DMS53 treated with DMSO at 0.1 percent for 48 hours (cell line): ENCODE data around the gene ZNF775.
A peak's percentile ranks its signal among the peaks of the same experiment; 100 is the strongest.
"Not testable (repeated sequence)": the region's sequence is repeated elsewhere in the genome, so short reads cannot be mapped to it uniquely, and the experiment has no call there.

ENCODE experiments used
- DNase-seq: peaks from one replicate; lab custom pipeline; 2025; ENCODE audit not compliant: unreplicated experiment; lab: John Stamatoyannopoulos, UW

ZNF775 gene

GRCh38 chr7:150380463-150380862, 1.3 kb downstream of the ZNF775 start:
- DNase-seq = no peak

DNA sequence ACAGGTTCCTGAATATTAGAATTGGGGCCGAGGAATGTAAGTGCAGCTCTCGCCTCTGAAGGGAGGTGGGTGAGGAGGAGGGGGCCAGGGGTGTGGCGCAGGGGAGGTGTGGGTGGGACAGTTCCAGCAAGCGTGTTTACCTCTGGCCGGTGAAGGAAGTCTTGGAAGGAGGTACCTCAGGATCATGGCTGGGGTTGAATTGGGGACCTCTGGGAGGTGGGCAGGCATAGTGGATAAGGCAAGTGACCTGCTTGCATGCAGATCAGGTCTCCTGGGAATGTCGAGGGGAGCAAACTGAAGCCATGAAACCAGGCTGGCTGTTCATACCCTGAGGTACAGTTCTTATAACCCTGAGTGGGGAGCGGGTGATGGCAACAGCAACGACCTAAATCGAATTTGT, 2.0 kb downstream of the ZNF775 start:
- DNase-seq = no peak

- DNase-seq = no peak
These were observed 2.6 kb downstream of the ZNF775 start for GRCh38 chr7:150381785-150382122.

GRCh38 chr7:150382123-150382843, 3.2 kb downstream of the ZNF775 start:
- peak; percentile 87 for DNase-seq

- peak; percentile 46 for DNase-seq
These were observed 3.7 kb downstream of the ZNF775 start for GRCh38 chr7:150382844-150383225.

GRCh38 chr7:150383710-150384397, 4.7 kb downstream of the ZNF775 start:
- DNase-seq = peak; percentile 92

- no peak for DNase-seq
These were observed 5.5 kb downstream of the ZNF775 start for GRCh38 chr7:150384406-150385301.

DNA sequence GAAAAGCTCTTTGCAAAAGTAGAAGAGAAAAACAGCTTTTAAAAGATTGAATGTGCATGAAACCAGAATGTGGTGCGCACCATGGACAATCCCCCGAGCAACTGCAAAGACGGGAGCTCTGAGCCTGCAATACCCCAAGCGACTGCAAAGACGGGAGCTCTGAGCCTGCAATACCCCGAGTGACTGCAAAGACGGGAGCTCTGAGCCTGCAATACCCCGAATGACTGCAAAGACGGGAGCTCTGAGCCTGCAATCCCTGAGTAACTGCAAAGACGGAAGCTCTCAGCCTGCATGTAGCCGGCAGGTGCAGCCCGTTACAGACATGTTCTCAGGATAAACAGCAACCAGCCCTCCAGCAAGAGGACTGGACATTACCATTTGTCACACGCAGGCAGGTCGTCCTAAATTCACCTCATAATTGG, 6.2 kb downstream of the ZNF775 start:
- no peak for DNase-seq

GRCh38 chr7:150385884-150386283, 6.8 kb downstream of the ZNF775 start:
- not testable (repeated sequence) for DNase-seq

- DNase-seq = no peak
These were observed 9.2 kb downstream of the ZNF775 start for GRCh38 chr7:150388306-150388705.

GRCh38 chr7:150388709-150389531, 9.8 kb downstream of the ZNF775 start:
- DNase-seq = no peak

DNA sequence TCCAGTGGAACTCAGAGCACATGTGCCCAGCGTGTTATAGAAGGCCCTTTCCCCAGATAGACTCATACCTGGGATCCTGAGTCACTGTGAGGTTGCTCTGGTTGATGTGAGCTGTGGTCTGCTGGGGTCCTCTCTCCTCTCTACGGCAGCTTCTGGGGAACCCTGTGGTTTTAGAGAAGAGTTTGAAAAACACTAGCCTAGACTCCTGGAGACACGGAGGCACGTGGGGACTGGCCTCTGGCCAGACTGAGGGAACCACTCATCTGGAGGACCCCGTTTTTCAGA, 10.3 kb downstream of the ZNF775 start:
- DNase-seq = no peak

DNA sequence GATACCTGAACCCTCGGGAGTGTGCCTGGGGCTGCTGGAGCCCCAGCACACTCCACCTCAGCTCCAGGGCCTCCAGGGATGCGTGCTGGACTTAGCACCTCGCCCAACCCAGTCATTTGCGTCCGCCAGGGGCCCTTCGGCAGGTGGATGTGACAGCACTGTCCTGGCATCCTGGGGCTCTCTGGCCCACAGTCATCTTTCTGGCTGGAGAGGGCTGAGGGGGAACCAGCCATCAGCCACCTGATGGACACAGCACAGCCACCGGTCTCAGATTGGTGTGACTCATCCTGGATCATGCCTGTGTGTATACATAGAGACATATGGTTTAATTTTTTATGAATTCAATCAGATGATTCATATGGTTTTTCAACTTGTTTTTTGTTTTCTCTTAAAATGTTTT, 11.1 kb downstream of the ZNF775 start:
- DNase-seq = no peak

GRCh38 chr7:150393325-150393724, 14.2 kb downstream of the ZNF775 start:
- DNase-seq = no peak

GRCh38 chr7:150396426-150396825, 17.3 kb downstream of the ZNF775 start:
- no peak for DNase-seq

DNA sequence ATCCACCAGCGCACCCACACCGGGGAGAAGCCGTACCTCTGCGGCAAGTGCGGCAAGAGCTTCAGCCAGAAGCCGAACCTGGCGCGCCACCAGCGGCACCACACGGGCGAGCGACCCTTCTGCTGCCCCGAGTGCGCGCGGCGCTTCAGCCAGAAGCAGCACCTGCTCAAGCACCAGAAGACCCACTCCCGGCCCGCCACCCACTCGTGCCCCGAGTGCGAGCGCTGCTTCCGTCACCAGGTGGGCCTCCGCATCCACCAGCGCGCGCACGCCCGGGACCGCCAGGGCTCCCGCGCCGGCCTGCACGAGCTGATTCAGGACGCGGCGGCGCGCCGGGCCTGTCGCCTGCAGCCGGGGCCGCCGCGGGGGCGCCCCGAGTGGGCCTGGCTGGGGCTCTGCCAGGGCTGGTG, 17.7 kb downstream of the ZNF775 start:
- DNase-seq = no peak

DNA sequence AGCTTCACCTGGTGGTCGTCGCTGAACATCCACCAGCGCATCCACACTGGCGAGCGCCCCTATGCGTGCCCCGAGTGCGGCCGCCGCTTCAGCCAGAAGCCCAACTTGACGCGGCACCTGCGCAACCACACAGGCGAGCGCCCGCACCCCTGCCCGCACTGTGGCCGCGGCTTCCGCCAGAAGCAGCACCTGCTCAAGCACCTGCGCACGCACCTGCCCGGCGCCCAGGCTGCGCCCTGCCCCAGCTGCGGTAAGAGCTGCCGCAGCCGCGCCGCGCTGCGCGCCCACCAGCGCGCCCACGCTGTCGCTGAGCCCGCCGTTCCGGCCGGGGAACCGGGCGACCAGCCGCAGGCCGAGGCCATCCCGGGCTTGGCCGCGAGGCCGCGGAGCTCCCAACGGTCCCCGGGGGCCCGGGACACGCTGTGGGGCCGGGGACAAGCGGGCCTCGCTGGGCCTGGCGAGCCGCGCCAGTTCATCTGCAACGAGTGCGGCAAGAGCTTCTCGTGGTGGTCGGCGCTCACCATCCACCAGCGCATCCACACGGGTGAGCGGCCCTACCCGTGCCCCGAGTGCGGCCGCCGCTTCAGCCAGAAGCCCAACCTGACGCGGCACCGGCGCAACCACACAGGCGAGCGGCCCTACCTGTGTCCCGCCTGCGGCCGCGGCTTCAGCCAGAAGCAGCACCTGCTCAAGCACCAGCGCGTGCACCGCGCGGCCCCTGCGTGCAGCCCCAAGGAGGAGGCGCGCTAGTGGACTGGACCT, 18.4 kb downstream of the ZNF775 start:
- DNase-seq = no peak

- no peak for DNase-seq
These were observed 19.2 kb downstream of the ZNF775 start for GRCh38 chr7:150398108-150398964.

- no peak for DNase-seq
These were observed 19.8 kb downstream of the ZNF775 start for GRCh38 chr7:150398965-150399320.
